HG03025 (cell line): Measurements from ENCODE around the gene UBAC2.
"Not testable (repeated sequence)": the region's sequence is repeated elsewhere in the genome, so short reads cannot be mapped to it uniquely, and the experiment has no call there.

ENCODE experiments used
- ATAC-seq: cut with Tn5 transposase; IDR thresholded peaks from one replicate; pipeline ENCODE4 v1.9.1; 2021; ENCODE audit warnings: mild to moderate bottlenecking, moderate library complexity; ENCODE audit not compliant: unreplicated experiment, low FRiP score

Gene UBAC2

DNA sequence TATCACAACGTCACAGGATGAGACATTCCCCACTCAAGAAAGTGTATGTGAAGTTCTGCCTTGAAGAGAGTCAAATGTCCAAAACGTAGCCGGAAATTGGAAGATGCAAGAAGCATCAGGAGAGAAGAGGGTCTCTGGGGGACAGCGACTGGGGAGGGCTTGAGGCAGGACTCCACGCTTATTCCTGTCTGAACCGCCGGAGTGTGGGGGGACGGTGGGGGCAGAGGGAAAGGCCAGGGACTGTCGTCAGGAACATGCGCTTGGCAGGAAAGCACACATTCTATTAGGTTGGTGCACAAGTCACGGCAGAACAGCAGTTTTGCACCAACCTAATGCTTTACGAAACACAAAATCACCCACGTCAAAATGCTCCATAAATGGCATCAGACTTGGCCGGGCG, 205.3 kb downstream of the UBAC2 start:
- ATAC-seq, result no peak

GRCh38 chr13:99406799-99407201, 206.1 kb downstream of the UBAC2 start:
- ATAC-seq, result no peak

- ATAC-seq, result no peak
Measured at GRCh38 chr13:99407906-99408702, 207.4 kb downstream of the UBAC2 start.

GRCh38 chr13:99408703-99409000, 208.0 kb downstream of the UBAC2 start:
- no peak for ATAC-seq

GRCh38 chr13:99409461-99410083, 208.9 kb downstream of the UBAC2 start:
- ATAC-seq, result not testable (repeated sequence)

DNA sequence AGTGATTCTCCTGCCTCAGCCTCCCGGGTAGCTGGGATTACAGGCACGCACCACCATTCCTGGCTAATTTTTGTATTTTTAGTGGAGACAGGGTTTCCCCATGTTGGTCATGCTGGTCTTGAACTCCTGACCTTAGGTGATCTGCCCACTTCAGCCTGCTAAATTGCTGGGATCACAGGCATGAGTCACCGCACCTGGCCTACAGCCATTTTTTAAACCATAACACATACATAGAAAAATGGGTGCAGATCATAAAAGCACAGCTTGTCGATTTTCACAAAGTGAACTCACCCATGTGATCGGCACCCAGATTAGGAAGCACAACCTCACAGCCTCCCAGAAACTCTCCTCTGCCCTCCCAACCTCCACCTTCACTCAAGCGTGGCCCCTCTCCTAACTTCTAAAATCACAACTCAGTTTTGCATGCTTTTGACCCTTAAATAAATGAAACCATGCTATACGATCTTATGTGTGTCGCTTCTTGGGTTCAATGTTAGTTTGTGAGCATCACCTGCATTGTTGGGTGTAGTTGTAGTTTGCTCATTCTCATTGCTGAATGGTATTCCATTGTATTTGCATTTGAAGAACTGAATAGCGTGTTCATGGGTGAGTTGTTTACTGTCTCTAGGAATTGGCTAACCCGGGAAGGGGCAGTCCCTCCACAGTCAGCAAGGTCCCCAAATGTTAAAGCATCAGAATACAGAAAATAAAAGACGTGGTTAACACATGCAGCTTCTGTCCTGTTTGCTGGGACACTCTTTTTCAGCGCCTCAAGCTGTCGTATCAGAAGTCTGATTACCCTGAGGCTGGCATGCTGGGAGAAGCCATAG, 210.2 kb downstream of the UBAC2 start:
- not testable (repeated sequence) for ATAC-seq

GRCh38 chr13:99412856-99413255, 212.2 kb downstream of the UBAC2 start:
- ATAC-seq, result no peak

DNA sequence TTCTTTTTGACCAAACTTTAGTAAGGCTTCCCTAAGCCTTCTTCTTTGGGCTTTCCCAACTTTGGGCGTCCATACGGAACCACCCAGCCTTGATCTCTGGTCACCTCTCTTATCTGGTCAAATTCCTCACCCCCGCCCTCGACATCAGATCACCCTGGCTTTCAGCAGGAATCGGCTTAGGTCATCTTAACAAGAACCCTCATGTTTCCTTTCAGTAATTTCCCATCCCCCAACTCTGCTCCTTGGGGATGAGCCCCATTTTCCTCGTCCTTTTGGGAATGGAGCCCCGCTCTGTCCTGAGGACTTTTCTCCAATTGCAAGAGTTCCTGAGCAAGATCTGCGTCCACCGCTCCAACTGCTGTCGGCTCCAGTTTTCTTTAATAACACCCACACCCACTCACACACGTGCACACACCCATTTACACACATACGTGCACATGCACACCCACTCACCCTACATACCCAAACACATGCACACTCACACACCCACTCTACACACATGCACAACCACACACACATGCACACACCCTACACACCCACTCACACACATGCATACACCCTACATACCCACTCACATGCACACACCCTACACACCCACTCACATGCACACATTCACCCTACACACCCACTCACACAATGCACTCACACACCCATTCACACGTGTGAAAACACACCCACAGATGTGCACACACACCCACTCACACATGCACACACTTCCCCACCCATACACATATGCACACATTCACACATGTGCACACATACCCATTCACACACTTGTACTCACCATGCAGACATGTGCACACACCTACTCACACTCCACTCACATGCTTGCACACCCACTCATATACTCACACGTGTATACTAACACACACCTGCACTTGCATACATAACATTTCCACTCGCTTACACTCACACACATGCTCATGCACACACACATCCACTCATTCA, 213.7 kb downstream of the UBAC2 start:
- ATAC-seq, result no peak

DNA sequence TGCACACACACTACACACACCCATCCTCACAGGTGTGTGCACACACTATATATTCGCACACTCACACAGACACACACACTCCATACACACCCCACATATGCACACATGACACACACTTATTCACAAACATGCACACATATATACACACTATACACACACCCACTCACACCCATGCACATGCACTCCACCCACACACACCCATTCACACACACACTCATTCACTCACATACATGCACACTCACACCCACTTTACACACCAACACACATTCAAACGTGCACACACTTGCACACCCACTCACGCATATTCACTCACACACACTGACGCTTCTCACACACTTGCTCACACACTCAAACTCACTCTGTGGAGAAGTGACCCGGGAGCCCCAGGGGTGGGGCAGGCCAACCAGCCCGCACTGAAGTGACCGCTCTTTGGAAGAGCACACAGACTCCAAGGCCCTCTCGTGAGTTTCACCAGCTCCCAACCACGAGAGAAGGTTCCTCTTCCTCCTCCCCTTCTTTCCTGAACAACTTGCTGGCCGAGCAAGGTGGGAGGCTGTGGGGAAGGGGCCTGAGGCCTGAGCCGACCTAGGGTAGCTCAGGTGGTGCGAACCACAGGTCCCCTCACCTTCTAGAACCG, 214.5 kb downstream of the UBAC2 start:
- no peak for ATAC-seq

GRCh38 chr13:99415851-99416331, 215.2 kb downstream of the UBAC2 start:
- ATAC-seq, result no peak

- no peak for ATAC-seq
Measured at GRCh38 chr13:99416411-99417121, 215.9 kb downstream of the UBAC2 start.

- no peak for ATAC-seq
Measured at GRCh38 chr13:99417201-99418102, 216.8 kb downstream of the UBAC2 start.

DNA sequence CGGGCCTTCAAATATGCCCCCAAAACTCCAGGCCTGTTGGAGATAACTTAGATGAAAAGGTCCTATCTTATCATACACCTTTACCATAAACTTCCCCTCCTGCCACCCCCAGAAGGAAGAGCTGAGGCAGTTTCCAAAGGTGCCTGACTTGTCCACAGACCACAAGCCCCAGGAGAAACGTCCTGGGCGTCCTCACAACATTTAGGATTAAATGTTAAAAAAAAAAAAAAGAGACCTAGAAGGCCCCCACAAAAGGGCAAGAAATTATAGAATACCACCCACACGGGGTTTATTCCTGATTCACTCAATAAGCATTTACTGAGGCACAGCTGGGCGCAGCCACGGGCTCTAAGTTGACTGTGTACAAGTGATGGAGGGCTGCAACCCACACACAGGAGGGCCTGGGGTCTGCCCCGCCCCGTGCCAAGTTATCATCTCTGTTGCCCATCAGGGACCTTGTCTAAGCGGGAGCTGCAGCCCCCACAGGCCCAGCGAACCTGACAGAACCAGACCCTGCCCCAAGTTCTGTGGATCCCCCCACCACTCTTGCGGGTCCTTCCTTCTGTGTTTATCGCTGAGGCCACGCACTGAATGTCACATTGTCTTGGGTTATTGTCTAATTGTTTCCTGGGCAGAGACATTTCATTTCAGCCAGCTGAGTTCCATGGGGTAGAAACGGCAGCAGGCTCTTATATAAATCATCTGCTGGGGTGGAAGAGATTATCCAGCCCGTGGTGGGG, 217.6 kb downstream of the UBAC2 start:
- no peak for ATAC-seq

DNA sequence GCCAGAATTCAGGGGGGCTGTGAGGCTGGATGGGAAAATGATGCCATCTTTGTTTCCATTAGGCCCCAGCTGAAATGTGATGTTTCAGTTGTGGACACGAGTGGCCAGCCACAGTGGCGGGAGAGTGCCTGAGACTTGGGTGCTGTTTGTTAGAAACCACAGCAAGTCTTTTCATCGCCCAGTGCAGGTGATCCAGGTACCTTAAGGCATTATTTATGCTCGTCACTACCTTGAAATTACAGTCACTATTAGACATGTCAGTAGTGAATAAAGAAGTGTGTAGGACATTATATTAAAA, 218.1 kb downstream of the UBAC2 start:
- ATAC-seq, result no peak

- no peak for ATAC-seq
Measured at GRCh38 chr13:99419591-99420243, 219.1 kb downstream of the UBAC2 start.

DNA sequence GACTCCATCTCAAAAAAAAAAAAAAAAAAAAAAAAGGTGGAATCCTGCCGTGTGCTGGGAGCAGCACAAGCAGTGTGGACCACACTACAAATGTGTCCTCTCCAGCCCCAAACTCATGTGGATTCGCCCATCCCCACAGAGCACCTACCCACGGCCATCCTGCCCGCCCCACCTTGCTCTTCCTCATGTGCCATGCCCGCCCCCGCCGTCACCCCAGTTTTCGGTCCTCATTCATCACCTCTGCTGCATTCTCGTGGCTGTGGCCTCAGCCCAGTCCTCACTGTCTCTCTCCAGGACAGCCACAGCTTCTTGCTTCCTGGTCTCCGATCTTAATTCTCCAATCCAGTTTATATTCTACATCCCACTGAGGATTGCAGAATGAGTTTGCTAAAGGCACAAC, 220.6 kb downstream of the UBAC2 start:
- ATAC-seq, result no peak
